ENCODE measurements around the gene NARS2. TPM values are rescaled to one million over a fixed set of nuclear protein-coding genes. Genes with fewer than 3 reads are reported as not detected.

Gene NARS2
- total RNA-seq, 2 experiments from 2014 or later: 27.5 to 29.6 TPM

GRCh38 chr11:78457448-78457847 lies 117.2 kb downstream of the NARS2 start:
- POLR2A ChIA-PET: no interaction called here
- CTCF ChIA-PET: no interaction called here

DNA sequence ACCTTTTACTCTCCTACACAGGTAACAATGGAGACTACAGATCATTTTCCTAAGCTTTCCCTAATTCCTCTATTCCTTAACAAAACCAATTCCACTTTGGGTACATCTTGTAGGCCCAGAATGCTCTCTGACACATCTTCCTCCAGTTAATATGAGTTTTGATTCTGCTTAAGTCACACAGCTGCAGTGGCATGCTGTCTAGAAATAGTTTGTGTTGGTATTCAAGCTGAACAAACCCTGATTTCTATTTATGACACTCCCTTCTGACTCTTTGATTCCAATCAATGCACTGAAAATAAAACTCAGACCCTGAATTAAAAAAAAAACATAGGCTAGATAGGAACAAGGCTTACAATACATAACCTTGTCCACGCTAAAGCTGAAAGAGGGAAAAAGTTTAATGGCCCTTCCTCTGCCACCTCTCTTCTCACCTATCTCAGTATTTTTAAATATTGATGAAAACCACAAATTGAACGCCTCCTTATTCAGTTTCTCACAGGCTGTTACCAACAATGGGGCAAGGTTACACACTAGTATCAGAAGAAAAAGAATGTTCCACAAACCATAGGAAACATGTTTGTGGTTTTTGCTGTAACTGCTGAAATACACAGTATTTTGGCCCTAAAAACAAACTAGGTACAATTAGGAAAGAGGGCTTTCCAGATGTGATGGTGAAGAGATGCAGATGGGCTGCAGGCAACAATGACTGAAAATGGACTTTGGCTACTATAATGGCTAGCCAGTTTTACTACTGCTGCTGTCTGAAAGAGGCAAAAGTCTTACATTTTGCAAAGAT lies 121.3 kb downstream of the NARS2 start:
- POLR2A ChIA-PET: no interaction called here
- CTCF ChIA-PET: no interaction called here

GRCh38 chr11:78451371-78452150 lies 123.1 kb downstream of the NARS2 start:
- ChIA-PET POLR2A (no interaction called here), CTCF (interaction anchor here (0.6 to 1.0 kb wide), 2 partner anchors 112 to 248 kb away, joined by 3 to 4 read pairs; no protein-coding TSS in a partner anchor)

DNA sequence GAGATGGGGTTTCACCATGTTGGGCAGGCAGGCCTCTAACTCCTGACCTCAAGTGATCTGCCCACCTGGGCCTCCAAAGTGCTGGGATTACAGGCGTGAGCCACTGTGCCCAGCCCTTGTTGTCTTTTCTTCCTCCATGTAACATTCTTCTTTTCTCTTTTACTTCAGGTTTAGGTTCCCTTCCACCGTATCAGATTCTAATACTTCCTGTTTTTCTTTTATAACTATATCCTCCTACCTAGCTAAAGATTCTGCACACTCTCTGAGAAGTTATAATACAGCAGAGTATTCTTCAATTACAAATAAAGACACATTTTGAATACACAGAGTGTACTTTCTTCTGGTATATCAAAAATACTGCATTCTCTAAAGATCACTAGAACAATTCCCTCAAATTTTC lies 123.8 kb downstream of the NARS2 start:
- ChIA-PET CTCF (interaction anchor here (0.6 to 1.0 kb wide), 2 partner anchors 113 to 248 kb away, joined by 3 to 4 read pairs; no protein-coding TSS in a partner anchor), POLR2A (interaction anchor here (0.7 kb wide), 1 partner anchor 43 kb away, joined by 10 read pairs; no protein-coding TSS in a partner anchor)

GRCh38 chr11:78449866-78450265 lies 124.8 kb downstream of the NARS2 start:
- POLR2A ChIA-PET: no interaction called here
- CTCF ChIA-PET: no interaction called here

DNA sequence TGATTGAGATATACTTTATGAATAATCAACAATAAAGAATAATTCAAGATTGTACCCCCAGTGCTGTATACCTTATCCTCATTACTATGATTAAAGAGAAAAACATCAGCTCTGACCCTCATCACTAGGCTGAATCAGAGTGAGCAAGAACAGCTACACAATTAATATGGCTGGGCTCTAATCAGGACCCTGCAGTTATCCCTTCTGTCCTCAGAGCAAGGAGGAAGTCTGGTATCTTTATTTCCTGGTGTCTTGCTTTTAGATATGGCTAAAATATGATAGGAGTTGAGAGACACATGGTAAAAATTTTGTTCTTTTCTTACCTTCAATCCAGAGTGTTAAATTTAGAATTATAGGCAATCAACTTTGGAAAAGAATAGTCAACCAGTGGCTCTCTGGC lies 128.5 kb downstream of the NARS2 start:
- ChIA-PET CTCF (no interaction called here), POLR2A (no interaction called here)

DNA sequence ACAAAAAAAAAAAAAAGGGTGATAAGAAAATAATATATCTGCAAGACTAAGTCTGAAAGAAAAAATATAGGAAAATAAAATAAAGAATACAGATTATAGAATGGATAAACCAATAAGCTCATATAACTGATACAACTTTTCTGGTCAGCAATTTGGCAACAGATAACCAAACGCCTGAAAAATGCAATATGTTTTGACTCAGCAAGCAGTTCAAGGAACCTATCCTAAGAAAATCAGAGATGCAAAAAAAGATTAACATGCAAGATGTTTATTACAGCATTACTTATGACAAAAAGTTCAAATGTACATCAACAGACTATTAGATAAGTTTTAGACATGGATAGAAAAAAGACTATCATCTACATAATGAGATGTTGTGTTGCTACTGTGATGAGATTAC lies 129.9 kb downstream of the NARS2 start:
- ChIA-PET CTCF (interaction anchor here (0.7 kb wide), 1 partner anchor 9 kb away, joined by 3 read pairs; no protein-coding TSS in a partner anchor), POLR2A (no interaction called here)

- POLR2A ChIA-PET: no interaction called here
- CTCF ChIA-PET: no interaction called here
These were observed 132.7 kb downstream of the NARS2 start for GRCh38 chr11:78441956-78442355.

GRCh38 chr11:78438298-78438975 lies 136.2 kb downstream of the NARS2 start:
- CTCF ChIA-PET: no interaction called here
- POLR2A ChIA-PET: interaction anchor here (0.6 kb wide), 1 partner anchor 15 kb away, joined by 3 read pairs; no protein-coding TSS in a partner anchor

- ChIA-PET CTCF (no interaction called here), POLR2A (no interaction called here)
These were observed 141.7 kb downstream of the NARS2 start for GRCh38 chr11:78432956-78433355.

DNA sequence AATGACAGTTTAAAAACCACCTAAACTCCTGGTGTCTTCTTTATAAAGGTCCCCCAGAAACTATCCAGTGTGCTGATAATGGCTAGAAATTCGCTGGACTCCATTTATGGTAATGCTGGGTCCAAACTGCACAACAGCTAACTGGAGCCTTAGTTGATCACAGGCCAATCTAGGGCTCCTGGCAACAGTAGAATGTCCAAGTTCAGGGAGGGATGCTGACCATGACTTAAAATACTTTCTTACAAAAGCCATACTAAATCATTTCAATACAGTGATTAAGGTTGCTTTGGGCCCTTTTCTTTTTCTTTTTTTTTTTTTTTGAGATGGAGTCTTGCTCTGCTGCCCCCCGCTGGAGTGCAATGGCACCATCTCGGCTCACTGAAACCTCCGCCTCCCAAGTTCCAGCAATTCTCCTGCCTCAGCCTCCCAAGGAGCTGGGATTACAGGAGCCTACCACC lies 142.6 kb downstream of the NARS2 start:
- ChIA-PET CTCF (interaction anchor here (1.1 to 2.1 kb wide), 3 partner anchors 11 to 204 kb away, joined by 3 to 4 read pairs (median 4); no protein-coding TSS in a partner anchor), POLR2A (no interaction called here)

DNA sequence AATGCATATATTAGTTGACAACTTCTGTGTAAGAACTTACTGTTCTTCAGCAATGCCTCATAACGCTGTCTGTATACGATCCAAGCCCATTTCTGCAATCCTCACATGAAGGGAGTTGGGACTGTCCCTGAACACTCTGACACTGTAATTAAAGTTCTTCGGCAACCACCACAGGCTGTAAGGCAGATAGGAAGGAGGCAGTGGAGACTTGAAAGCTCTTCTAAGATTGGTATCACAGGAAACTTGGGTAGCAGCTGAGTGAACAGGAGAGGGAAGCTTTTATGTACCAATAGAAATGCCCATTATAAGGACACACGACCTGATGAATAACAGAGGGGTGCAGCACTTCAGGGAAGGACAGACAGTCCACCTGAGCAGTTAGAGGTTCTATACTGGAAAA lies 145.0 kb downstream of the NARS2 start:
- ChIA-PET POLR2A (no interaction called here), CTCF (interaction anchor here (1.6 to 2.0 kb wide), 2 partner anchors 10 to 32 kb away, joined by 3 to 6 read pairs; no protein-coding TSS in a partner anchor)

- ChIA-PET CTCF (interaction anchor here (1.6 to 2.0 kb wide), 2 partner anchors 10 to 32 kb away, joined by 3 to 6 read pairs; no protein-coding TSS in a partner anchor), POLR2A (no interaction called here)
These were observed 145.5 kb downstream of the NARS2 start for GRCh38 chr11:78429209-78429608.

DNA sequence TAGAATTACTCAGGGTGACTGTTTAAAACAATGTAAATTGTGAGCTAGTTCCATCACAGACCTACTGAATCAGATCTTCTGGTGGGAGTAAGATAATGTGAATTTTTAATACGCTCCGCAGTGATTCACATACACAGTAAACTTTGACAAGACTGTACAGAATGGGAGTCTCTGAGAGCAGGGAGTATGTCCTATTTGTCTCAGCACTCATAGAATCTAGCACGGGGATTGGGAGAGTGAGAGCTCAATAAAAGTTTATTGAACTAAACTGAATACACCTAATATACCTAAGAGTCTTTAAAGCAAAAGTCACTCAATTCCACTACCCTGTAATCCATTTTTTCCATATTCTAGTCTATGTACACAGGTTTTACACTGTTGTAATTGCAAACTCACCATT lies 145.9 kb downstream of the NARS2 start:
- ChIA-PET POLR2A (no interaction called here), CTCF (interaction anchor here (1.6 to 2.0 kb wide), 2 partner anchors 9 to 33 kb away, joined by 3 to 6 read pairs; no protein-coding TSS in a partner anchor)

GRCh38 chr11:78428266-78428636 lies 146.4 kb downstream of the NARS2 start:
- ChIA-PET POLR2A (no interaction called here), CTCF (interaction anchor here (1.0 to 2.0 kb wide), 3 partner anchors 9 to 137 kb away, joined by 3 to 6 read pairs (median 3); no protein-coding TSS in a partner anchor)

- POLR2A ChIA-PET: interaction anchor here (0.9 kb wide), 1 partner anchor 289 kb away, joined by 3 read pairs; no protein-coding TSS in a partner anchor
- CTCF ChIA-PET: interaction anchor here (0.7 to 1.3 kb wide), 4 partner anchors 10 to 137 kb away, joined by 3 to 4 read pairs (median 3); partner anchors contain the start of gene GAB2
These were observed 146.9 kb downstream of the NARS2 start for GRCh38 chr11:78427615-78428265.

- POLR2A ChIA-PET: interaction anchor here (0.9 kb wide), 1 partner anchor 288 kb away, joined by 3 read pairs; no protein-coding TSS in a partner anchor
- CTCF ChIA-PET: interaction anchor here (0.8 to 1.3 kb wide), 2 partner anchors 10 to 199 kb away, joined by 3 to 4 read pairs; no protein-coding TSS in a partner anchor
These were observed 147.8 kb downstream of the NARS2 start for GRCh38 chr11:78426845-78427244.

- CTCF ChIA-PET: interaction anchor here (0.7 kb wide), 1 partner anchor 15 kb away, joined by 3 read pairs; no protein-coding TSS in a partner anchor
- POLR2A ChIA-PET: no interaction called here
These were observed 149.1 kb downstream of the NARS2 start for GRCh38 chr11:78425399-78426070.

All from activated CD8-positive, alpha-beta memory T cell treated with anti-CD3 and anti-CD28 coated beads for 36 hours (primary cell).